WTC11 (cell line): ENCODE data around the gene PTPRN2. TPM values are rescaled to one million over a fixed set of nuclear protein-coding genes. Genes with fewer than 3 reads are reported as not detected.

ENCODE experiments used
- ATAC-seq: fragments of 200-7000 bp; cut with Tn5 transposase; 2 replicates; pipeline ENCODE4 v1.10.0; 2021; ENCODE audit warnings: mild to moderate bottlenecking, moderate library complexity
- CTCF ChIA-PET: fragments of 300-600 bp; sonication (Branson Sonifier 250); formaldehyde crosslinking; loops from one replicate; lab custom pipeline; 2021; ENCODE audit warnings: antibody characterized with exemption; lab: Charles Lee
- POLR2A ChIA-PET: fragments of 350-600 bp; sonication (Branson Sonifier 250); formaldehyde crosslinking; loops from one replicate; lab custom pipeline; 2021; ENCODE audit warnings: antibody characterized with exemption; lab: Charles Lee
- DNase-seq: peaks from one replicate; pipeline ENCODE4 v3.0.0; 2021; ENCODE audit warnings: low spot score
- H3K27ac Mint-ChIP-seq: 2 replicates; pipeline ENCODE4 v1.8.0; 2021; ENCODE audit warnings: mixed read lengths
- H3K27me3 Mint-ChIP-seq: 2 replicates; pipeline ENCODE4 v1.8.0; 2021; ENCODE audit warnings: low read depth, mild to moderate bottlenecking, moderate library complexity, mixed read lengths
- H3K36me3 Mint-ChIP-seq: 2 replicates; pipeline ENCODE4 v1.8.0; 2021; ENCODE audit warnings: mixed read lengths
- H3K4me1 Mint-ChIP-seq: 2 replicates; pipeline ENCODE4 v1.8.0; 2022; ENCODE audit warnings: mixed read lengths
- H3K4me3 Mint-ChIP-seq: 2 replicates; pipeline ENCODE4 v1.8.0; 2021; ENCODE audit warnings: mild to moderate bottlenecking, moderate library complexity, mixed read lengths
- H3K9me3 Mint-ChIP-seq: 2 replicates; pipeline ENCODE4 v1.8.0; 2021; ENCODE audit warnings: mixed read lengths
- CDX4 ChIP-seq: fragments of 250-450 bp; sonication (Bioruptor Pico); IDR thresholded peaks from 2 replicates; pipeline ENCODE4 v1.9.0; 2021; ENCODE audit warnings: moderate library complexity, mild to moderate bottlenecking, inconsistent platforms, borderline replicate concordance
- CREB1 ChIP-seq: sonication (generic); formaldehyde crosslinking; IDR thresholded peaks from 2 replicates; pipeline ENCODE4 v1.8.0; 2023; ENCODE audit warnings: mild to moderate bottlenecking, missing genetic modification reagents
- ETV6 ChIP-seq: sonication (generic); formaldehyde crosslinking; IDR thresholded peaks from 2 replicates; pipeline ENCODE4 v1.8.1; 2022; ENCODE audit warnings: mild to moderate bottlenecking, missing genetic modification reagents
- FOXJ3 ChIP-seq: sonication (generic); formaldehyde crosslinking; IDR thresholded peaks from 2 replicates; pipeline ENCODE4 v1.9.0; 2021; ENCODE audit warnings: missing genetic modification reagents, mild to moderate bottlenecking, borderline replicate concordance
- FOXK1 ChIP-seq: sonication (generic); formaldehyde crosslinking; IDR thresholded peaks from 2 replicates; pipeline ENCODE4 v1.8.0; 2022; ENCODE audit warnings: mild to moderate bottlenecking, moderate library complexity, missing genetic modification reagents
- GRHL2 ChIP-seq: fragments of 250-450 bp; sonication (Bioruptor Pico); IDR thresholded peaks from 2 replicates; pipeline ENCODE4 v1.8.0; 2022; ENCODE audit warnings: mild to moderate bottlenecking, moderate library complexity; ENCODE audit not compliant: insufficient replicate concordance, severe bottlenecking
- IRF2 ChIP-seq: sonication (generic); formaldehyde crosslinking; IDR thresholded peaks from 2 replicates; pipeline ENCODE4 v1.8.0; 2022; ENCODE audit warnings: low read depth, missing genetic modification reagents, borderline replicate concordance
- MXD4 ChIP-seq: fragments of 250-450 bp; sonication (Bioruptor Pico); IDR thresholded peaks from 2 replicates; pipeline ENCODE4 v1.8.0; 2021; ENCODE audit warnings: mild to moderate bottlenecking, moderate library complexity, borderline replicate concordance
- NR3C1 ChIP-seq: sonication (generic); formaldehyde crosslinking; conservative IDR thresholded peaks from 2 replicates; pipeline ENCODE4 v1.8.1; 2023; ENCODE audit warnings: low read depth, mild to moderate bottlenecking, missing genetic modification reagents
- PRDM15 ChIP-seq: sonication (generic); formaldehyde crosslinking; IDR thresholded peaks from 2 replicates; pipeline ENCODE4 v1.8.0; 2022; ENCODE audit warnings: missing genetic modification reagents
- RORB ChIP-seq: fragments of 250-450 bp; sonication (Bioruptor Pico); IDR thresholded peaks from 2 replicates; pipeline ENCODE4 v1.9.0; 2021; ENCODE audit warnings: mild to moderate bottlenecking
- SP1 ChIP-seq: sonication (generic); formaldehyde crosslinking; conservative IDR thresholded peaks from 2 replicates; pipeline ENCODE4 v1.8.1; 2022; ENCODE audit warnings: missing genetic modification reagents
- TEAD4 ChIP-seq: sonication (generic); formaldehyde crosslinking; IDR thresholded peaks from 2 replicates; pipeline ENCODE4 v1.8.0; 2022; ENCODE audit warnings: mild to moderate bottlenecking, missing genetic modification reagents
- ZBTB43 ChIP-seq: sonication (generic); formaldehyde crosslinking; IDR thresholded peaks from 2 replicates; pipeline ENCODE4 v1.8.1; 2023; ENCODE audit warnings: mild to moderate bottlenecking, missing genetic modification reagents
- ZNF138 ChIP-seq: sonication (generic); formaldehyde crosslinking; conservative IDR thresholded peaks from 2 replicates; pipeline ENCODE4 v1.8.1; 2022; ENCODE audit warnings: mild to moderate bottlenecking, moderate library complexity, missing genetic modification reagents
- ZNF232 ChIP-seq: sonication (generic); formaldehyde crosslinking; IDR thresholded peaks from 2 replicates; pipeline ENCODE4 v1.8.0; 2022; ENCODE audit warnings: mild to moderate bottlenecking, missing genetic modification reagents
- ZNF281 ChIP-seq: sonication (generic); formaldehyde crosslinking; IDR thresholded peaks from 2 replicates; pipeline ENCODE4 v1.8.0; 2023; ENCODE audit warnings: mild to moderate bottlenecking, missing genetic modification reagents
- total RNA-seq: library from RNA; stranded (reverse); gene quantifications from 3 replicates; pipeline ENCODE4 v1.2.3, GENCODE V29; 2021
- TF ChIP-seq, protein P1 (sequence below): sonication (generic); formaldehyde crosslinking; IDR thresholded peaks from 2 replicates; pipeline ENCODE4 v1.8.0; 2022; ENCODE audit warnings: mild to moderate bottlenecking, missing genetic modification reagents
- TF ChIP-seq, protein P2 (sequence below): sonication (generic); formaldehyde crosslinking; conservative IDR thresholded peaks from 2 replicates; pipeline ENCODE4 v1.8.1; 2023; ENCODE audit warnings: mild to moderate bottlenecking, low read depth, missing genetic modification reagents, moderate library complexity

The PTPRN2 gene
- total RNA-seq, 1 experiment from 2014 or later: 4.7 TPM

- TF ChIP-seq ZNF281 (CRISPR knock-in tag): no peak
- TF ChIP-seq TEAD4 (CRISPR knock-in tag): no peak
- no peak for TF ChIP-seq NR3C1 (CRISPR knock-in tag)
- no peak for TF ChIP-seq ZNF138 (CRISPR knock-in tag)
- no peak for TF ChIP-seq CDX4
- TF ChIP-seq IRF2 (CRISPR knock-in tag): no peak
- no peak for TF ChIP-seq RORB
- TF ChIP-seq MXD4: no peak
- TF ChIP-seq, protein P1, sequence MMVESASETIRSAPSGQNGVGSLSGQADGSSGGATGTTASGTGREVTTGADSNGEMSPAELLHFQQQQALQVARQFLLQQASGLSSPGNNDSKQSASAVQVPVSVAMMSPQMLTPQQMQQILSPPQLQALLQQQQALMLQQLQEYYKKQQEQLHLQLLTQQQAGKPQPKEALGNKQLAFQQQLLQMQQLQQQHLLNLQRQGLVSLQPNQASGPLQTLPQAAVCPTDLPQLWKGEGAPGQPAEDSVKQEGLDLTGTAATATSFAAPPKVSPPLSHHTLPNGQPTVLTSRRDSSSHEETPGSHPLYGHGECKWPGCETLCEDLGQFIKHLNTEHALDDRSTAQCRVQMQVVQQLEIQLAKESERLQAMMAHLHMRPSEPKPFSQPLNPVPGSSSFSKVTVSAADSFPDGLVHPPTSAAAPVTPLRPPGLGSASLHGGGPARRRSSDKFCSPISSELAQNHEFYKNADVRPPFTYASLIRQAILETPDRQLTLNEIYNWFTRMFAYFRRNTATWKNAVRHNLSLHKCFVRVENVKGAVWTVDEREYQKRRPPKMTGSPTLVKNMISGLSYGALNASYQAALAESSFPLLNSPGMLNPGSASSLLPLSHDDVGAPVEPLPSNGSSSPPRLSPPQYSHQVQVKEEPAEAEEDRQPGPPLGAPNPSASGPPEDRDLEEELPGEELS (CRISPR knock-in tag): no peak
- TF ChIP-seq, protein P2, sequence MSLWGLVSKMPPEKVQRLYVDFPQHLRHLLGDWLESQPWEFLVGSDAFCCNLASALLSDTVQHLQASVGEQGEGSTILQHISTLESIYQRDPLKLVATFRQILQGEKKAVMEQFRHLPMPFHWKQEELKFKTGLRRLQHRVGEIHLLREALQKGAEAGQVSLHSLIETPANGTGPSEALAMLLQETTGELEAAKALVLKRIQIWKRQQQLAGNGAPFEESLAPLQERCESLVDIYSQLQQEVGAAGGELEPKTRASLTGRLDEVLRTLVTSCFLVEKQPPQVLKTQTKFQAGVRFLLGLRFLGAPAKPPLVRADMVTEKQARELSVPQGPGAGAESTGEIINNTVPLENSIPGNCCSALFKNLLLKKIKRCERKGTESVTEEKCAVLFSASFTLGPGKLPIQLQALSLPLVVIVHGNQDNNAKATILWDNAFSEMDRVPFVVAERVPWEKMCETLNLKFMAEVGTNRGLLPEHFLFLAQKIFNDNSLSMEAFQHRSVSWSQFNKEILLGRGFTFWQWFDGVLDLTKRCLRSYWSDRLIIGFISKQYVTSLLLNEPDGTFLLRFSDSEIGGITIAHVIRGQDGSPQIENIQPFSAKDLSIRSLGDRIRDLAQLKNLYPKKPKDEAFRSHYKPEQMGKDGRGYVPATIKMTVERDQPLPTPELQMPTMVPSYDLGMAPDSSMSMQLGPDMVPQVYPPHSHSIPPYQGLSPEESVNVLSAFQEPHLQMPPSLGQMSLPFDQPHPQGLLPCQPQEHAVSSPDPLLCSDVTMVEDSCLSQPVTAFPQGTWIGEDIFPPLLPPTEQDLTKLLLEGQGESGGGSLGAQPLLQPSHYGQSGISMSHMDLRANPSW (CRISPR knock-in tag): no peak
These were observed 916.9 kb downstream of the PTPRN2 start (continued) for GRCh38 chr7:157670490-157671357.

- ChIA-PET CTCF (no interaction called here), POLR2A (no interaction called here)
- Mint-ChIP-seq H3K4me3 (no peak overlapping the region), H3K27me3 (peaks cover 8% of the 10 kb centered on the region), H3K4me1 (no peaks in the 10 kb centered on the region), H3K27ac (no peak overlapping the region), H3K9me3 (peaks cover 23% of the 10 kb centered on the region), H3K36me3 (peaks cover 22% of the 10 kb centered on the region)
- DNase-seq: no peak
- no peak for ATAC-seq
- TF ChIP-seq PRDM15 (CRISPR knock-in tag) (no peak), SP1 (CRISPR knock-in tag) (no peak), IRF2 (CRISPR knock-in tag) (no peak), FOXK1 (CRISPR knock-in tag) (no peak), ZNF232 (no peak), FOXJ3 (CRISPR knock-in tag) (no peak), CREB1 (CRISPR knock-in tag) (no peak), GRHL2 (no peak), RORB (no peak), ZBTB43 (CRISPR knock-in tag) (no peak), ETV6 (CRISPR knock-in tag) (no peak)
These were observed 917.8 kb downstream of the PTPRN2 start for GRCh38 chr7:157669768-157670351.
